ENCODE measurements around the gene SOX6. TPM values are rescaled to one million over a fixed set of nuclear protein-coding genes. Genes with fewer than 3 reads are reported as not detected.

Gene SOX6
- polyA plus RNA-seq, 3 donors, result not detected

- intact Hi-C loops (cut with micrococcal nuclease), result no loop called here
- no peak overlapping the region for H3K4me3 Mint-ChIP-seq
- Histone ChIP-seq H3K4me3 (replicated peaks in 1 of 3; ENCODE audit: low read depth in 2 of 3, low read length in 3 of 3) (no peak overlapping the region), H3K9me3 (replicated peaks in 1 of 2; ENCODE audit: control insufficient read depth in 1 of 2, insufficient read depth in 1 of 2, low read length in 2 of 2) (no peaks in the 10 kb centered on the region), H2AFZ (ENCODE audit: insufficient read depth, low read depth, low read length, poor library complexity, severe bottlenecking) (no peak overlapping the region), H3K9ac (ENCODE audit: insufficient read depth, low read length, poor library complexity, severe bottlenecking) (no peak overlapping the region), H3K27ac (ENCODE audit: low read depth in 1 of 2, low read length in 2 of 2) (no peak overlapping the region), H3K4me2 (replicated peaks; ENCODE audit: extremely low read depth, low read length, poor library complexity, severe bottlenecking) (no peak overlapping the region), H3K79me2 (ENCODE audit: insufficient read depth, low read length) (no peaks in the 10 kb centered on the region), H3K27me3 (ENCODE audit: control insufficient read depth in 2 of 2, insufficient read depth in 2 of 2, low read length in 2 of 2) (no peaks in the 10 kb centered on the region), H4K20me1 (ENCODE audit: insufficient read depth, low read length) (no peaks in the 10 kb centered on the region), H3K4me1 (ENCODE audit: control insufficient read depth in 1 of 2, insufficient read depth in 2 of 2, low read length in 2 of 2) (no peaks in the 10 kb centered on the region), H3K36me3 (replicated peaks in 1 of 2; ENCODE audit: control insufficient read depth in 1 of 2, insufficient read depth in 2 of 2, low read length in 2 of 2) (no peaks in the 10 kb centered on the region)
- TF ChIP-seq, protein P1, sequence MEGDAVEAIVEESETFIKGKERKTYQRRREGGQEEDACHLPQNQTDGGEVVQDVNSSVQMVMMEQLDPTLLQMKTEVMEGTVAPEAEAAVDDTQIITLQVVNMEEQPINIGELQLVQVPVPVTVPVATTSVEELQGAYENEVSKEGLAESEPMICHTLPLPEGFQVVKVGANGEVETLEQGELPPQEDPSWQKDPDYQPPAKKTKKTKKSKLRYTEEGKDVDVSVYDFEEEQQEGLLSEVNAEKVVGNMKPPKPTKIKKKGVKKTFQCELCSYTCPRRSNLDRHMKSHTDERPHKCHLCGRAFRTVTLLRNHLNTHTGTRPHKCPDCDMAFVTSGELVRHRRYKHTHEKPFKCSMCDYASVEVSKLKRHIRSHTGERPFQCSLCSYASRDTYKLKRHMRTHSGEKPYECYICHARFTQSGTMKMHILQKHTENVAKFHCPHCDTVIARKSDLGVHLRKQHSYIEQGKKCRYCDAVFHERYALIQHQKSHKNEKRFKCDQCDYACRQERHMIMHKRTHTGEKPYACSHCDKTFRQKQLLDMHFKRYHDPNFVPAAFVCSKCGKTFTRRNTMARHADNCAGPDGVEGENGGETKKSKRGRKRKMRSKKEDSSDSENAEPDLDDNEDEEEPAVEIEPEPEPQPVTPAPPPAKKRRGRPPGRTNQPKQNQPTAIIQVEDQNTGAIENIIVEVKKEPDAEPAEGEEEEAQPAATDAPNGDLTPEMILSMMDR (IDR thresholded peaks at IDR 0.05), result no peak
- H3K36me3 Mint-ChIP-seq, result no peaks in the 10 kb centered on the region
- no peak overlapping the region for H3K27ac Mint-ChIP-seq
- WGBS (ENCODE audit: insufficient coverage), result no CpG with 5 or more reads among the region's 1 CpG
- H3K27me3 Mint-ChIP-seq (ENCODE audit: low read depth in 3 of 3), result peaks cover 0 to 2% (median 0%) of the 10 kb centered on the region in 3 donors
- no peaks in the 10 kb centered on the region for H3K9me3 Mint-ChIP-seq
- H3K4me1 Mint-ChIP-seq, result no peaks in the 10 kb centered on the region
- DNase-seq, result no peak
Observed at GRCh38 chr11:16346975-16347374, 9.4 kb downstream of the SOX6 start.

DNA sequence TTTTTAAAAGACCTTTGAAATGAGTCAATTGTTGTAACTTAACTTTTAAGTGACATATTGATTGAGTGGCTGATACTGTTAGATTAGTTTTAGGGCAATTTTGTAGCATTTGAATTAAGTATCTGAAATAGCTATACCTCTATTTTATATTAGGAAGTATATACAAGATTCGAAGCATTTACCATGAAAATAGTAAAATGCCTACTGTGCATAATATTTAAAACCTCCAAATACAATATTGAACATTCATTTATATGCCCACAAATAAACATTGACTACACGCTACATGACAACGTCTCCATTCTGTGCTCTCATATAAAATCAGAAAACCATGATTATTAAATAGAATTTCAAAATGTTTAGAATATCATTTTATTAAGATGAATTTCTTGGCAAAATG lies 14.5 kb downstream of the SOX6 start:
- H3K4me3 ChIP-seq (replicated peaks in 1 of 3; ENCODE audit: low read depth in 2 of 3, low read length in 3 of 3), result no peak overlapping the region
- Mint-ChIP-seq H3K4me3 (no peak overlapping the region), H3K4me1 (no peaks in the 10 kb centered on the region), H3K27me3 (ENCODE audit: low read depth in 3 of 3) (no peaks in the 10 kb centered on the region), H3K9me3 (no peaks in the 10 kb centered on the region), H3K27ac (no peak overlapping the region), H3K36me3 (no peaks in the 10 kb centered on the region)
- no peak overlapping the region for H3K4me2 ChIP-seq (replicated peaks; ENCODE audit: extremely low read depth, low read length, poor library complexity, severe bottlenecking)
- DNase-seq, result no peak
- no peaks in the 10 kb centered on the region for H3K36me3 ChIP-seq (replicated peaks in 1 of 2; ENCODE audit: control insufficient read depth in 1 of 2, insufficient read depth in 2 of 2, low read length in 2 of 2)
- H3K9me3 ChIP-seq (replicated peaks in 1 of 2; ENCODE audit: control insufficient read depth in 1 of 2, insufficient read depth in 1 of 2, low read length in 2 of 2), result no peaks in the 10 kb centered on the region
- intact Hi-C loops (cut with micrococcal nuclease), result no loop called here
- no peaks in the 10 kb centered on the region for H4K20me1 ChIP-seq (ENCODE audit: insufficient read depth, low read length)
- no peak overlapping the region for H3K27ac ChIP-seq (ENCODE audit: low read depth in 1 of 2, low read length in 2 of 2)
- no peak overlapping the region for H2AFZ ChIP-seq (ENCODE audit: insufficient read depth, low read depth, low read length, poor library complexity, severe bottlenecking)
- no peak overlapping the region for H3K9ac ChIP-seq (ENCODE audit: insufficient read depth, low read length, poor library complexity, severe bottlenecking)
- no peaks in the 10 kb centered on the region for H3K4me1 ChIP-seq (ENCODE audit: control insufficient read depth in 1 of 2, insufficient read depth in 2 of 2, low read length in 2 of 2)
- no CpG with 5 or more reads among the region's 3 CpGs for WGBS (ENCODE audit: insufficient coverage)
- H3K79me2 ChIP-seq (ENCODE audit: insufficient read depth, low read length), result no peaks in the 10 kb centered on the region
- TF ChIP-seq, protein P1 (IDR thresholded peaks at IDR 0.05), result no peak
- no peaks in the 10 kb centered on the region for H3K27me3 ChIP-seq (ENCODE audit: control insufficient read depth in 2 of 2, insufficient read depth in 2 of 2, low read length in 2 of 2)
